WTC11 (cell line): ENCODE measurements around the gene CYP2B6.

Experiments used
- ELF4 ChIP-seq: sonication (generic); formaldehyde crosslinking; IDR thresholded peaks from 2 replicates; pipeline ENCODE4 v1.8.1; 2022; ENCODE audit warnings: low read depth, mild to moderate bottlenecking, moderate library complexity, missing genetic modification reagents
- FOXJ3 ChIP-seq: sonication (generic); formaldehyde crosslinking; IDR thresholded peaks from 2 replicates; pipeline ENCODE4 v1.9.0; 2021; ENCODE audit warnings: missing genetic modification reagents, mild to moderate bottlenecking, borderline replicate concordance
- NFYB ChIP-seq: sonication (generic); formaldehyde crosslinking; conservative IDR thresholded peaks from 2 replicates; pipeline ENCODE4 v1.8.0; 2022; ENCODE audit warnings: low read depth, missing genetic modification reagents
- TCF7 ChIP-seq: sonication (generic); formaldehyde crosslinking; IDR thresholded peaks from 2 replicates; pipeline ENCODE4 v1.8.0; 2022; ENCODE audit warnings: mild to moderate bottlenecking, low read depth, missing genetic modification reagents, moderate library complexity
- TEAD4 ChIP-seq: sonication (generic); formaldehyde crosslinking; IDR thresholded peaks from 2 replicates; pipeline ENCODE4 v1.8.0; 2022; ENCODE audit warnings: mild to moderate bottlenecking, missing genetic modification reagents
- ZNF138 ChIP-seq: sonication (generic); formaldehyde crosslinking; conservative IDR thresholded peaks from 2 replicates; pipeline ENCODE4 v1.8.1; 2022; ENCODE audit warnings: mild to moderate bottlenecking, moderate library complexity, missing genetic modification reagents
- TF ChIP-seq, protein P1 (sequence below): sonication (generic); formaldehyde crosslinking; IDR thresholded peaks from 2 replicates; pipeline ENCODE4 v1.8.0; 2022; ENCODE audit warnings: mild to moderate bottlenecking, missing genetic modification reagents
- TF ChIP-seq, protein P2 (sequence below): fragments of 200-600 bp; IDR thresholded peaks from 2 replicates; pipeline ENCODE4 v1.8.0; 2022; ENCODE audit warnings: antibody characterized with exemption
- TF ChIP-seq, protein P3 (sequence below): fragments of 250-450 bp; sonication (Bioruptor Pico); IDR thresholded peaks from 2 replicates; pipeline ENCODE4 v1.8.0; 2021; ENCODE audit warnings: mild to moderate bottlenecking
- TF ChIP-seq, protein P4 (sequence below): sonication (generic); formaldehyde crosslinking; IDR thresholded peaks from 2 replicates; pipeline ENCODE4 v1.8.1; 2023; ENCODE audit warnings: mild to moderate bottlenecking, moderate library complexity, missing genetic modification reagents
- TF ChIP-seq, protein P5 (sequence below): sonication (generic); formaldehyde crosslinking; IDR thresholded peaks from 2 replicates; pipeline ENCODE4 v1.8.1; 2023; ENCODE audit warnings: mild to moderate bottlenecking, missing genetic modification reagents, moderate library complexity
- TF ChIP-seq, protein P6 (sequence below): sonication (generic); formaldehyde crosslinking; IDR thresholded peaks from 2 replicates; pipeline ENCODE4 v1.8.1; 2023; ENCODE audit warnings: mild to moderate bottlenecking, missing genetic modification reagents, moderate library complexity
- TF ChIP-seq, protein P7 (sequence below): sonication (generic); formaldehyde crosslinking; IDR thresholded peaks from 2 replicates; pipeline ENCODE4 v1.8.1; 2022; ENCODE audit warnings: low read depth, missing genetic modification reagents, borderline replicate concordance

DNA sequence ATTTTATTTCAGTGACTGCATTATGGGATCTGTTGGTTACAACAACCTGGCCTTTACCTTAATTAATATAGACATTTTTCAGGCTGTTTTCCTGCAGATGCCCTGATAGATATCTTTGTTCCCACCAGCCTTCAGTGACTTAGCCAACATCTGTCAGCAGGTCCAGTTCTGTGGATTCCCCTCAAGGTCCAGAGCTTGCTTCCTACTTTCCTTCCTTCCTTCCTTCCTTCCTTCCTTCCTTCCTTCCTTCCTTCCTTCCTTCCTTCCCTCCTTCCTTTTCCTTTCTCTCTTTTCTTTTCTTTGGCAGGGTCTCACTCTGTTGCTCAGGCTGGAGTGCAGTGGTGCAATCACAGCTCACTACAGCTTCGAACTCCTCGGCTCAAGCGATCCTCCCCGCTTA lies 14.4 kb upstream of the CYP2B6 start:
- TF ChIP-seq, protein P1, sequence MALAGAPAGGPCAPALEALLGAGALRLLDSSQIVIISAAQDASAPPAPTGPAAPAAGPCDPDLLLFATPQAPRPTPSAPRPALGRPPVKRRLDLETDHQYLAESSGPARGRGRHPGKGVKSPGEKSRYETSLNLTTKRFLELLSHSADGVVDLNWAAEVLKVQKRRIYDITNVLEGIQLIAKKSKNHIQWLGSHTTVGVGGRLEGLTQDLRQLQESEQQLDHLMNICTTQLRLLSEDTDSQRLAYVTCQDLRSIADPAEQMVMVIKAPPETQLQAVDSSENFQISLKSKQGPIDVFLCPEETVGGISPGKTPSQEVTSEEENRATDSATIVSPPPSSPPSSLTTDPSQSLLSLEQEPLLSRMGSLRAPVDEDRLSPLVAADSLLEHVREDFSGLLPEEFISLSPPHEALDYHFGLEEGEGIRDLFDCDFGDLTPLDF (CRISPR knock-in tag) = no peak
- TF ChIP-seq NFYB (CRISPR knock-in tag) = no peak
- TF ChIP-seq, protein P2, sequence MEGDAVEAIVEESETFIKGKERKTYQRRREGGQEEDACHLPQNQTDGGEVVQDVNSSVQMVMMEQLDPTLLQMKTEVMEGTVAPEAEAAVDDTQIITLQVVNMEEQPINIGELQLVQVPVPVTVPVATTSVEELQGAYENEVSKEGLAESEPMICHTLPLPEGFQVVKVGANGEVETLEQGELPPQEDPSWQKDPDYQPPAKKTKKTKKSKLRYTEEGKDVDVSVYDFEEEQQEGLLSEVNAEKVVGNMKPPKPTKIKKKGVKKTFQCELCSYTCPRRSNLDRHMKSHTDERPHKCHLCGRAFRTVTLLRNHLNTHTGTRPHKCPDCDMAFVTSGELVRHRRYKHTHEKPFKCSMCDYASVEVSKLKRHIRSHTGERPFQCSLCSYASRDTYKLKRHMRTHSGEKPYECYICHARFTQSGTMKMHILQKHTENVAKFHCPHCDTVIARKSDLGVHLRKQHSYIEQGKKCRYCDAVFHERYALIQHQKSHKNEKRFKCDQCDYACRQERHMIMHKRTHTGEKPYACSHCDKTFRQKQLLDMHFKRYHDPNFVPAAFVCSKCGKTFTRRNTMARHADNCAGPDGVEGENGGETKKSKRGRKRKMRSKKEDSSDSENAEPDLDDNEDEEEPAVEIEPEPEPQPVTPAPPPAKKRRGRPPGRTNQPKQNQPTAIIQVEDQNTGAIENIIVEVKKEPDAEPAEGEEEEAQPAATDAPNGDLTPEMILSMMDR = no peak
- no peak for TF ChIP-seq TEAD4
- TF ChIP-seq, protein P3, sequence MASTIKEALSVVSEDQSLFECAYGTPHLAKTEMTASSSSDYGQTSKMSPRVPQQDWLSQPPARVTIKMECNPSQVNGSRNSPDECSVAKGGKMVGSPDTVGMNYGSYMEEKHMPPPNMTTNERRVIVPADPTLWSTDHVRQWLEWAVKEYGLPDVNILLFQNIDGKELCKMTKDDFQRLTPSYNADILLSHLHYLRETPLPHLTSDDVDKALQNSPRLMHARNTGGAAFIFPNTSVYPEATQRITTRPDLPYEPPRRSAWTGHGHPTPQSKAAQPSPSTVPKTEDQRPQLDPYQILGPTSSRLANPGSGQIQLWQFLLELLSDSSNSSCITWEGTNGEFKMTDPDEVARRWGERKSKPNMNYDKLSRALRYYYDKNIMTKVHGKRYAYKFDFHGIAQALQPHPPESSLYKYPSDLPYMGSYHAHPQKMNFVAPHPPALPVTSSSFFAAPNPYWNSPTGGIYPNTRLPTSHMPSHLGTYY (CRISPR knock-in tag) = no peak
- no peak for TF ChIP-seq TCF7 (CRISPR knock-in tag)
- TF ChIP-seq, protein P4, sequence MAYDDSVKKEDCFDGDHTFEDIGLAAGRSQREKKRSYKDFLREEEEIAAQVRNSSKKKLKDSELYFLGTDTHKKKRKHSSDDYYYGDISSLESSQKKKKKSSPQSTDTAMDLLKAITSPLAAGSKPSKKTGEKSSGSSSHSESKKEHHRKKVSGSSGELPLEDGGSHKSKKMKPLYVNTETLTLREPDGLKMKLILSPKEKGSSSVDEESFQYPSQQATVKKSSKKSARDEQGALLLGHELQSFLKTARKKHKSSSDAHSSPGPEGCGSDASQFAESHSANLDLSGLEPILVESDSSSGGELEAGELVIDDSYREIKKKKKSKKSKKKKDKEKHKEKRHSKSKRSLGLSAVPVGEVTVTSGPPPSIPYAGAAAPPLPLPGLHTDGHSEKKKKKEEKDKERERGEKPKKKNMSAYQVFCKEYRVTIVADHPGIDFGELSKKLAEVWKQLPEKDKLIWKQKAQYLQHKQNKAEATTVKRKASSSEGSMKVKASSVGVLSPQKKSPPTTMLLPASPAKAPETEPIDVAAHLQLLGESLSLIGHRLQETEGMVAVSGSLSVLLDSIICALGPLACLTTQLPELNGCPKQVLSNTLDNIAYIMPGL = no peak
- TF ChIP-seq FOXJ3 = no peak
- TF ChIP-seq, protein P5, sequence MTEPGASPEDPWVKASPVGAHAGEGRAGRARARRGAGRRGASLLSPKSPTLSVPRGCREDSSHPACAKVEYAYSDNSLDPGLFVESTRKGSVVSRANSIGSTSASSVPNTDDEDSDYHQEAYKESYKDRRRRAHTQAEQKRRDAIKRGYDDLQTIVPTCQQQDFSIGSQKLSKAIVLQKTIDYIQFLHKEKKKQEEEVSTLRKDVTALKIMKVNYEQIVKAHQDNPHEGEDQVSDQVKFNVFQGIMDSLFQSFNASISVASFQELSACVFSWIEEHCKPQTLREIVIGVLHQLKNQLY (CRISPR knock-in tag) = no peak
- TF ChIP-seq, protein P6, sequence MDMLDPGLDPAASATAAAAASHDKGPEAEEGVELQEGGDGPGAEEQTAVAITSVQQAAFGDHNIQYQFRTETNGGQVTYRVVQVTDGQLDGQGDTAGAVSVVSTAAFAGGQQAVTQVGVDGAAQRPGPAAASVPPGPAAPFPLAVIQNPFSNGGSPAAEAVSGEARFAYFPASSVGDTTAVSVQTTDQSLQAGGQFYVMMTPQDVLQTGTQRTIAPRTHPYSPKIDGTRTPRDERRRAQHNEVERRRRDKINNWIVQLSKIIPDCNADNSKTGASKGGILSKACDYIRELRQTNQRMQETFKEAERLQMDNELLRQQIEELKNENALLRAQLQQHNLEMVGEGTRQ = no peak
- TF ChIP-seq ELF4 = no peak
- TF ChIP-seq ZNF138 (CRISPR knock-in tag) = no peak
- TF ChIP-seq, protein P7, sequence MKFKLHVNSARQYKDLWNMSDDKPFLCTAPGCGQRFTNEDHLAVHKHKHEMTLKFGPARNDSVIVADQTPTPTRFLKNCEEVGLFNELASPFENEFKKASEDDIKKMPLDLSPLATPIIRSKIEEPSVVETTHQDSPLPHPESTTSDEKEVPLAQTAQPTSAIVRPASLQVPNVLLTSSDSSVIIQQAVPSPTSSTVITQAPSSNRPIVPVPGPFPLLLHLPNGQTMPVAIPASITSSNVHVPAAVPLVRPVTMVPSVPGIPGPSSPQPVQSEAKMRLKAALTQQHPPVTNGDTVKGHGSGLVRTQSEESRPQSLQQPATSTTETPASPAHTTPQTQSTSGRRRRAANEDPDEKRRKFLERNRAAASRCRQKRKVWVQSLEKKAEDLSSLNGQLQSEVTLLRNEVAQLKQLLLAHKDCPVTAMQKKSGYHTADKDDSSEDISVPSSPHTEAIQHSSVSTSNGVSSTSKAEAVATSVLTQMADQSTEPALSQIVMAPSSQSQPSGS (CRISPR knock-in tag) = no peak
